GM19467 (cell line): Measurements from ENCODE around the gene FRMD8.

Experiments used
- ATAC-seq: cut with Tn5 transposase; IDR thresholded peaks from one replicate; pipeline ENCODE4 v1.9.1; 2021; ENCODE audit warnings: mild to moderate bottlenecking, moderate library complexity; ENCODE audit not compliant: unreplicated experiment

Gene FRMD8, protein sequence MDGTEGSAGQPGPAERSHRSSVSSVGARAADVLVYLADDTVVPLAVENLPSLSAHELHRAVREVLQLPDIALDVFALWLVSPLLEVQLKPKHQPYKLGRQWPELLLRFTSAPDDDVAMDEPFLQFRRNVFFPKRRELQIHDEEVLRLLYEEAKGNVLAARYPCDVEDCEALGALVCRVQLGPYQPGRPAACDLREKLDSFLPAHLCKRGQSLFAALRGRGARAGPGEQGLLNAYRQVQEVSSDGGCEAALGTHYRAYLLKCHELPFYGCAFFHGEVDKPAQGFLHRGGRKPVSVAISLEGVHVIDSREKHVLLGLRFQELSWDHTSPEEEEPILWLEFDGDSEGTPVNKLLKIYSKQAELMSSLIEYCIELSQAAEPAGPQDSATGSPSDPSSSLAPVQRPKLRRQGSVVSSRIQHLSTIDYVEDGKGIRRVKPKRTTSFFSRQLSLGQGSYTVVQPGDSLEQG

DNA sequence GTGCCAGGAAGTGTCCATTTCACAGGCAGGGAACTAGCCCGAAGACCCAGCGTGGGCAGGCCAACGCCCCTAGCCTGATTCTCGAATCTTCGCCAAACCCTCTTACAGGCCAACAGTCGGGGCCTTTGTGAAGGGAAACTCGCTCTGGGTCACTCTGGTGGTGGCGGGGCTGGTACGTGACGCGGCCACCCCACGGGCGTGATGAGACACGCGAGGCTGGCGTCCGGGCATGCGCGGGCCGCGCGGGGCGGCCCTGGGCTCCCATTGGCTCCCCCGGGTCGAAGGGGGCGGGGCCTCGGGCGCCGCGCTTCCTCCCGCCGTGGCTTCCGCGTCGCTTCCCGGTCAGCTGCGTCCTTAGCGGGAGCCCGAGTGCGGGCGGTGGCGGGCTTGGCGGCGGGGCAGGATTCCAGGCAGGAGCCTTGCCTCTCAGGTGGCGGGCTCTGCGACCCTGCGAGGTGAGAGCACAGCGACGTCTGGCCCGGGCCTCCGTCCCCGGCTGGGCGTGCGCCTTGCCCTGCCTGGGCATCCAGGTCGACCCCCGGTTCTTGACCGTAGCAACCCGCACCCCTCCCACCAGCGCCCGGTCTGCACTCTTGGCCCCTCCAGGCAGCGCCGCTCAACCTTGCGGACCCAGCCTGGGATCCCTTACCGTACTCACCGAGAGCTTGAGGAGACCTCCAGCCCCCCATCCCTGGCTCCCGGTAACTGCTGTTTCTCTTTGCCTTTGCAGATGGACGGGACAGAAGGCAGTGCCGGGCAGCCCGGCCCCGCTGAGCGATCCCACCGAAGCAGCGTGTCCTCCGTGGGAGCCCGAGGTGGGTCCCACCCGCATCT is at the start of gene FRMD8:
FRMD8 (plus strand) TSS at position 331 of the 834 bp plus-strand sequence; CDS start at position 731, 400 bp downstream.
- peak; percentile 33 for ATAC-seq

DNA sequence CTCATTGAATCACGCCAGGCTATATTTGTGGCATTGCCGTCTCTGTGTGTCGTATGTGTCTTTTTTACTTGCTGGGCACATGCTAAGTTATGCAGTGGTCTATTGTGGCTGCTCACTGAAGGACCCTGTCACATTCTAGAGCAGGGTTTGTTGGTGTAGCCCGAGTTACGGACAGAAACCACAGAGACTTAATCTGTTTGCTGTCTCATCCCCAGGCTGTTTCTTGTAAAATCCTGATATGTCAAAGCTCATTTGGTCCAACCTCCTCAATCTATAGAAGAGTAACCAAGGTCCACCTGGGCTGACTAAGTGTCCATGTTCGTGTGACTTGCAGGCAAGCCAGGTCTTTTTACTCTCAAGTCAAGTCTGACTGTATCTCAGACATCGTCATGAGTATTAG is 47.8 kb upstream of the FRMD8 start:
- ATAC-seq: no peak

GRCh38 chr11:65340226-65340625 is 46.2 kb upstream of the FRMD8 start:
- no peak for ATAC-seq

DNA sequence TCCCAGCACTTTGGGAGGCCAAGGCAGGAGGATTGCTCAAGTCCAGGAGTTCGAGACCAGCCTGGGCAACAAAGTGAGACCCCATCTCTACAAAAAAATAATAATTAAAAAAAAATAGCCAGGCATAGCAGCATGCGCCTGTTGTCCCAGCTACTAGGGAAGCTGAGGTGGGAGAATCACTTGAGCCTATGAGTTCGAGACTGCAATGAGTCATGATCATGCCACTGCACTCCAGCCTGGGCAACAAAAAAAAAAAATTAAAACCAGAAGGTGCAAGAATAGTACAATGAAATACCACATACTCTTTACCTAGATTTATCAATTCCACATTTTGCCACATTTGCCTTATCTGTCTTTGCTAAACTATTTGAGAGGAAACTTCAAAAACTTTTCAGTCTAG is 44.6 kb upstream of the FRMD8 start:
- ATAC-seq: no peak

DNA sequence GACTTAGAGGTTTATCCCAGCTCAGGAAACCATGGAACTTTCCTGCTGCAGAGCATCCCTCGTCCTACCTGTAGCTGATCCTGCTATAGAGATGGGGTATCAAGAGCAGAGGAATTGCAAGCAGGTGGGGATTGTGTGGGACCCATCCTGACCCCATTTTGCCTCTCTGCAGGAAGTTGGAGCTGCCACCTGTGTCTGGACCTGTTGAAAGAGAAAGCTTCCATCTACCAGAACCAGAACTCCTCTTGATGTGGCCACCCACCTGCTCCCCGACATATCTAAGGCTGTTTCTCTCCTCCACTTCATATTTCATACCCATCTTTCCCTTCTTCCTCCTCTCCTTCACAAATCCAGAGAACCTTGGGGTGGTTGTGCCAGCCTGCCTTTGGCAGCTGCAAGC is 34.9 kb upstream of the FRMD8 start:
- ATAC-seq: no peak

GRCh38 chr11:65352783-65353182 is 33.7 kb upstream of the FRMD8 start:
- ATAC-seq: no peak

GRCh38 chr11:65353376-65353775 is 33.1 kb upstream of the FRMD8 start:
- no peak for ATAC-seq

DNA sequence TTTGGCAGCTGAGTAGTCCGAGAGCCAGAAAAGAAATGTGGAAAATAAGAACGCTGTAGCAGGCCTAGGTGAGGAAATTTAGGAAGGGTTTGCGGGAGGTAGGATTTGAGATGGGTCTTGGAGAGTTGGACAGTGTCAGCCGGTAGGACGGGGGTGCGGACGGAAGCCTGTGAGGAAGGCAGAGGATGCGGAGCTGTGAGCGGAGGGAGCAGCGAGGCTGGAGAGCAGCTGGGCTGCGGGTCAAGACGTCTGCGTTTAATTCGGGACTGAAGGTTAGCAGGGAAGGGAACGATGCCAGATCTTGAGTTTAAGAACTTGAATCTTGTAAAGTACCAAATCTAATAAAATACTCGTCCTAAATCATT is 32.6 kb upstream of the FRMD8 start:
- ATAC-seq: no peak

DNA sequence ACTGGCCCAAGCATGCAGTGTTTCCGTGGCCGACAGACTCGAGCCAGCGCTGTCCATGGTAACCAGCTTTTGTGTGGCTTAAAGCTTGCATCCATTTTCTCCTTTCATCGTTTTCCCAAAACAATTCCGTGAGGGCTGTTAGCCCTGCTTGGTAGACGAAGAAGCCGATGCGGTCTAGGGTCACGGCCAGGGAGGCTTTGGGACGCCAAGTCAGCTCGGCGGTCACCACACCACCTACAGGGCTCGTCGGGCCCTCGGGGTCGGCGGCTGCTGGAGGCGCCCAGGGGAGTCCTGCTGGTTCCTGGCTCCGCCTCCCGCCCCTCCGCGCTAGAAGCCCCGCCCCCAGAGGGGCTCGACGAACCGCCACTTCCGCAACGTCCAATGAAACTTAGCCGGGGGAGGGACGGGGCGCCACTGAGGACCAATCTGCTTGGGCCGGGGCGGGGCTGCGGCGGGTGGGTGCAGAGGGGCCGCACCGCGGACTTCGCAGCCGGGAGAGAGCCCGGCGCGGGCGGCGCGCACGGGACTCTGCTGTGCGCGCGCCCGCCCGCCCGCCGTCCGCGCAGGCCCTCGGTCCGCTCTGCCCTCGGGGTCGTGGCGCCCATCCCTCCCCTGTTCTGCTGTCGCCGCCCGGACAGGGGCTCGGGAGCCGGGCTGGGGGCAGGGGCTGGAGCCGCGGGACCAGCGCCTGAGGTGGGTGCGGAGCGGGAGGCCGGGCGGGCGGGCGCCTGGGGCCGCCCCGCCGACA is 32.0 kb upstream of the FRMD8 start, which contains the start of gene TIGD3:
TIGD3 (plus strand) TSS at position 487 of the 748 bp plus-strand sequence. CDS start 1,058 bp downstream, outside the sequence.
- peak; percentile 76 for ATAC-seq

DNA sequence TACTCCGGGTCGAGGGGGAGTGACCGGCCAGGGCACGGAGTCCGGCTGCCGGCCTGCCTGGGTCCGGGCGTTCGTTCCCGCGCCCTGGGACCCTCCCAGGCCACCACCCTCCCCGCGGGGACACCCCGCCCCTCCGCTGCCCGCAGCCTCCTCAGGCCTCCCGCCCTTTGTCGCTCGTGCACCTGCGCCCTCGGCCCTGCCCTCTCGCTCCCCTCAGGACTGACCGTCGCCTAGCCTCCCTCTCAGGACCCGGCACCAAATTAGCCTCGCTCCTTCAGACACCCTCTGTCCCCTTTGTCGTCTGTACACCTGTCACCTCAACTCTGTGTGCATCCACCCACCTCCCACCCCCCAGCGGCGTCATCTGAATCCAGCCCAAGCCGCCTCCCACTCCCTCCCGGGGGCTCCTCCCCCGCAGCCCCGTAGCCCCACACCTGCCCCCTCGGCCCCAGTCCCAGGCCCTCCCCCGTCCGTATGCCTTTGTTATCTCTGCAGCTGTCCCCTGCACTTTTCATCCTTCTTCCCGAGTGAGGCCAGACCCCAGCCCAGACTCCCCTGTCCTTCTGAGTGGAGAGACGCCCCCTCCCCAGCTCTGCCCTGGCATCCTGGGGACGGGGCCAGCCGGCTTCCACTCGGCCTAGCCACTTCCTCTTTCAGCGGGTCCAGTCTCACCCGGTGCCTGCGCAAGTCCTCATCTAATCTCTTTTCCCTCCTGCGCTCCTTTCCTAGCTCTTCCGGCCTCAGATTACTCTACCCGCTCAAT is 31.2 kb upstream of the FRMD8 start:
- peak; percentile 19 for ATAC-seq

GRCh38 chr11:65355776-65356393 is 30.6 kb upstream of the FRMD8 start:
- ATAC-seq: no peak

DNA sequence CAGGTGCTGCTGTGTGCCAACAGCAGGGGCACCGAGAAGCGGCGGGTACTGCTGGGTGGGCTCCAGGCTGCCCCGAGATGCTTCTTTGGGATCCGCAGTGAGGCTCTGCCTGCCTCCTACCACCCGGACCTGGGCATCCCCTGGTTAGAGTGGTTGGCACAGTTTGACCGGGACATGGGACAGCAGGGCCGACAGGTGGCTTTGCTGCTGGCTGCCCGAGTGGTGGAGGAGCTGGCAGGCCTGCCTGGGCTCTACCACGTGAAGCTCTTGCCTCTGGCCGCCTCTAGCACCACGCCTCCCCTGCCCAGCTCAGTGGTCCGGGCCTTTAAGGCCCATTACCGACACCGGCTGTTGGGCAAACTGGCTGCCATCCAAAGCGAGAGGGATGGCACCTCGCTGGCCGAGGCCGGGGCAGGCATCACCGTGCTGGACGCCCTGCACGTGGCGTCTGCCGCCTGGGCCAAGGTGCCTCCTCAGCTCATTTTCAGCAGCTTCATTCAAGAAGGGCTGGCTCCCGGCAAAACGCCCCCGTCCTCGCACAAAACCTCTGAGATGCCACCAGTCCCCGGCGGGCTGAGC is 30.0 kb upstream of the FRMD8 start:
- no peak for ATAC-seq

GRCh38 chr11:65357856-65358356 is 28.5 kb upstream of the FRMD8 start:
- no peak for ATAC-seq

DNA sequence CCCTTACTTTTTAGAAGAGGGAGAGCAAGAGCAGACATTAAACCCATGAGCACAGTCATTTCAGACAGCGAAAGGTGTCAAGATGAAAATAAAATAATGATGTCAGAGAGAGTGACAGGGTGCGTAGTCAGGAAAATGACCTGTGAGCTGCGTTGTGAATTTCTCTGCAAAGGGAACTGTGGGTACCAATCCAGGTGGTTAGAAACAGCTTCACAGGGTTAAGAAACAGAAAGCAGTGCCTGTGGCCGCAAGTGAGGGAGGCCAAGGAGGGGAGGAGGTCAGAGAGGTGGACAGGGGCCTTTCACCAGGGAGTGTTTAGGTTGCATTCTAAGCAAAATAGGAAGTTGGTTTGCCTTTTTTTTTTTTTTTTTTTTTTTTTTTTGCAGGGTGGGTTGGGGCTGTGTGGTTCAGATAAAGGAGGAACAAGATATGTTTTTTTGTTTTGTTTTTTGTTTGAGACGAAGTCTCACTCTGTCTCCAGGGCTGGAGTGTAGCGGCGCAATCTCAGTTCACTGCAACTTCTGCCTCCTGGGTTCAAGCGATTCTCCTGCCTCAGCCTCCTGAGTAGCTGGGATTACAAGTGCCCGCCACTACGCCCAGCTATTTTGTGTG is 24.0 kb upstream of the FRMD8 start:
- no peak for ATAC-seq

- no peak for ATAC-seq
Measured at GRCh38 chr11:65362966-65363365, 23.5 kb upstream of the FRMD8 start.

DNA sequence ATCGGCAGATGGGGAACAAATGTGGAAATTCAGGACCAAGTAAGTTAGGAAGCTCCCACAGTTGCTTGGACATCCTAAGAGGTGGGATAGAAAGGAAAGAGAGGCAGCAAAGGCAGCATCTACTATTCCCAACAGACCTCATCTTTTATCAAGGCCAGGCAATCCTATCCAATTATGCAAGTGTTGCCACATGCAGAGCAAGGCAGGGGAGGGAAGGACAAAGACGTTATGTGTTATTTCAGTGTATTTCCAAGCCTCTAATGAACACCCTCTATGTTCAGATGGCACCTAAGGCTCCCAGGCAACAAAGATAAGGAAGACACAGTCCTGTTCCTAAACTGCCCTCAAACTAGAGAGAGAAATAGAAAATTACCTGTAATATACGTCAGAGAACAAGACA is 22.7 kb upstream of the FRMD8 start:
- ATAC-seq: no peak

DNA sequence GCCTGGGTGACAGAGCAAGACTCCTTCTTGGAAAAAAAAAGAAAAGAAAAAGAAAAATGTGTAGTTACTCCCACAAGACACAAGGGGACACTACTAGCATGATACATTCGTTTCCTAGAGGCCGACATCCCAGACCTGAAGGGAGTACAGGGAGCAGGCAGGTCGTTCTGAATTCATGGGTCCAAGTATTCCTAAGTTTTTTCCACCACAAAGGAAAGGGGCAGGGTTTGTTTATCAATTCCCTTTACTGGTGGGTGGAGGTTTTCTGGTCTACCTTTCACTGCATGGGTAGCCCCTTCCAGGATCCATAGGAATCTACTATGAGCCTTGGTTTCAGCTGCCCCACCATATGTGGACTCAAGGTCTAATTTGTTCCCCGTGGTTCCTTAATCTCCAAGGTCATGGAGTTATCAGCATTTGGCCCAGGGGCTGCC is 20.1 kb upstream of the FRMD8 start:
- ATAC-seq: no peak

DNA sequence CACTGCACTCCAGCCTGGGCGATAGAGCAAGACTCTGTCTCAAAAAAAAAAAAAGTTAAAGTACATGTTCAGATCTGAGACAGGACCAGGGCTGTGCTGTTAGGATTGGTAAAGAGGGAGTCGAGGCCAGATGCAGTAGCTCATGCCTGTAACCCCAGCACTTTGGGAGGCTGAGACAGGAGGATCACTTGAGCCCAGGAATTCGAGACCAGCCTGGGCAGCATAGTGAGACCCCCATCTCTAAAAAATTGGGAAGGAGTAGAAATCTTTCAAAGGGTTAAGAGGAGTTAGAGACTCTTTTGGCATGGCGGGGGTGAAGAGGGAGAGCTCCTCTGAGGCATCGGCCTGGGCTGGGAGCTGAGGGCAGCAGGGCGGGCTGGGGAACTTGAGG is 15.8 kb upstream of the FRMD8 start:
- no peak for ATAC-seq
